Bone marrow (tissue), 2 donors: ENCODE results near the gene GFOD2.

Source experiments
- DNase-seq, 2 donors: peaks; one replicate each; lab custom pipeline; 2025; lab: John Stamatoyannopoulos, UW

Gene GFOD2

DNA sequence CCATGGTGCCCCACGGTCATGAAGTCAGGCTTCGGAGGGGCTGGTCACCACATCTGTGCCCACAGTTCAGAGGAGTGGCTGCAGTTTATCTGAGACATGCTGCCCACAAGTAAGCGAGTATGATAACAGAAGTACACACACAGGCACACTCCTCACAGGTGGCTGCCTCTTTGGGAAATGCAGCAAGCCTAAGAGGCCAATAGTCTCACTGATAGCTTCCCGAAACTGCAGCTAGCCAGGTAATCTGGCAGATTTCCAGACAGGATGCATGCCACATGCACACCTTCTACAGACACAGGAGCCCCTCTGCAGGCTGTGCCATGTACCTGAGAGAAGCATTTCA is 12.6 kb upstream of the GFOD2 start:
- DNase-seq, result no peak

DNA sequence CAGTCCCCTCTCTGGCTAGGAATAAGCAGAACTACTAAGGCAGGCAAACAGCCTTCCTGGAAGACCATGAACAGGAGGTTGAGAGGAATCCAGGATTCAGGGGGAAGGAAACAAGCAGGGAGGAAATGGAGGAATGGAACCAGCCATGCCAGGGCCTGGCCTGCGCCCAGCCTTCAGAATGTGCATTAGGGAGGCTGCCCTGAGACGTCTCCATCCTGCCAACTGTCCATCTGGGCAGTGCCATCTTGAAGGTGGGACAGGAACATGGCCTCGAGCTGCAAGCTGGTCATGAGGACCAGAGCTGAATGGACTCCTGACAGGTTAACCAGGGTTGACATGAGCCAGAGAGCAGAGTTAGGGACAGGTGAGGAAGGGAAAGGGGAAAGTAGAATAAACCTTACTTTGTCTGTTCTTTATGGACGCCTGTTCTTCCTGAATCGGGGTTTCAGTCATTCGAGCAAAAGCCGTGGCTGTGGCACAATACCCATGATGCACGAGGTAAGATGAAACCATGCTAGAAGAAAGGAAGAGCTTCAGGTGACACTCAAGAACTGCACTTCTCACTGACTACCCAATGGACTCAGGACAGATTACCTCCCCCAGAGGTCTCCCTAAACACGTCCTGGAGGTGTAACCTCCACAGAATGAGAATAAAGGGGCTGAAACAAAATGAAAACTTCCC is 12.1 kb upstream of the GFOD2 start:
- DNase-seq, result no peak

DNA sequence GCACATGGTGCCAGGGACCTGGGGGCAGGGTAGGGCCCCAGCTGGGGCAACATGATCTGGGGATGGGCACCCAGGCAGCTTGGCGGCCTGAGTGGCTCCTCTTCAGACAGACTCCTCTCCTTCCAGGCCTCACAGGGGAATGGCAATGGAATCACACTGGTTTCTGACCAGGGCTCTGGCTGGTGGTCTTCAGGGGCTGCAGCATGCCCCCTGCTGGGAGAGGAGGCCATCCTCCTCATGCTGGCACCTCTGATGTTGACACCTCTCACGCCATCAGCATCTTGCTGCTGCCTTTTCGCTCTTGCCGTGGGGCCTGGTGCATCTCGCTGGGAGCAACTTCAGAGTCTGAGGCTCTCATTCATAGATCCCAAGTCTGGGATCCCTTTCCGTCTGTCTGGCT is 11.2 kb upstream of the GFOD2 start:
- DNase-seq, result no peak

DNA sequence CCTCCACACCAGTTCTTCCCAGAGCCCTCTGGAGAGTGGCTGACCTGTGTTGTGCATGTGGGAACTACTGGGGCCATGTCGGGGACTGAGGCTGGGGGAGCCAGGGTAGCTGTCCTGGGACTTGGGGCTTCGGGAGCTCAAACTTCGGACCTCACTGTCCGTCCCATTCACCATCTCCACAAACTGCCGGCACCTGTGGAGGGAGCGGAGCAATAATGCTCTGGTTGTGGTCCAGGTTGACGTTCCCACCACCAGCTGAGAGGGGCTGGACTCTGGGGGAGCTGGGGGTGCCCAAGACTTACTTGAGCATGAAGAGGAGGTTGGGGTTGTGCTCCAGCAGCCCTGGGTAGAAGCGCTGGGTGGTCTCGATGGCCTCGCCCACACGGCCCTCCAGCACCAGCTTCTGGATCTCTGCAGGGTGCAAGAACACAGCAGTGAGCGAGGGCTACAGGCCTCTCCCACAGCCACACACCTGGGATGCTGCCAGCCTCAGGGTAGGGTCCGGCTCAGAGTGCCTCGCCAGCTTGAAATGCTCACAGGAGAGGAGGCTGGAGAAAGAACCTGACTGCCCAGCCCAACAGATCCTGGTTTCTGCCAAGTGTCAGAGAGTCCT is 10.6 kb upstream of the GFOD2 start:
- DNase-seq, result no peak

DNA sequence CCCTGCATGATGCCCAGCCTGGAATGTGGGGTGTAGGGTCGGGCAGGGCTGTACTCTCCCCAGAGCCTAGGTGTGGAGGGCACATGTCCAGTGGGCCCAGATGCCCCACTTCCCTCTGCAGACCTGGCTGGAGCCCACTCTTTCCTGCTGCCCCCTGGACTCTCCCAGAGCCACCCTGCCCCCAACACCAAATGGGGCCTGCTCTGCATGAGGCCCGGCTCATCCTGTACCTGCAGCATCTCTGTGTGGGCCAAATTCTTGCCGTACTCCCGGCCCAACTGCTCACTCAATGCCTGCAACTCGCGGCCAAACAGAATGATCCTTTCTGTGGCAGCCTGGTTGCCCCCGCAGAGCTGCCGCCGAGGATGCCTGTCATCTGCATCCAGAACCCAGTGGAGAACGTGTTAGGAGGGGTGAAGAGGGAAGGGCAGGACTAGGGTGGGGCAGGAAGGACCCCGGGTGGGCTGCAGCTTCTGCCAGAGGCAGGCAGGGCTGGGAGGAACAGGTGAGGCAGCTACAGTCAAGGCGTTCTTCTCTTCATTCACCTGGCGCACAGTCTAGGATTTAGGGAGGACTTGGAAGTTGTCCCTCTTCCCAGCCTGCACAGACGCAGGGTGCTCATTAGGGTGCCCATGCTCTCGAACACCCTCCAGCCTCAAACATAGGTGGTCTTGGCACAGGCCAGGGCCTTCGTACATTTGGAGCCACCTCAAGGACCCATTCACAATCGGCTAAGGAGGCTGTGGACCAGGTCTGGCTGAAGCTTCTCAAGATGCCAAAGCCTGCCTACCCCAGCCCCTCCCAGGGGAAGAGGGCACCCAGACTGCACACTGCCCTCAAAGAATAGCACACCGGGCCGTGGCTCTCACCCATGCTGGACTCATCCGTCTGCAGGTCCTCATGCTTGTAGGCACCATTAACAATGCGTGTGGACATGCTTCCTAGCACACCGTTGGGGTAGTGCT is 8.7 kb upstream of the GFOD2 start:
- DNase-seq, result no peak

DNA sequence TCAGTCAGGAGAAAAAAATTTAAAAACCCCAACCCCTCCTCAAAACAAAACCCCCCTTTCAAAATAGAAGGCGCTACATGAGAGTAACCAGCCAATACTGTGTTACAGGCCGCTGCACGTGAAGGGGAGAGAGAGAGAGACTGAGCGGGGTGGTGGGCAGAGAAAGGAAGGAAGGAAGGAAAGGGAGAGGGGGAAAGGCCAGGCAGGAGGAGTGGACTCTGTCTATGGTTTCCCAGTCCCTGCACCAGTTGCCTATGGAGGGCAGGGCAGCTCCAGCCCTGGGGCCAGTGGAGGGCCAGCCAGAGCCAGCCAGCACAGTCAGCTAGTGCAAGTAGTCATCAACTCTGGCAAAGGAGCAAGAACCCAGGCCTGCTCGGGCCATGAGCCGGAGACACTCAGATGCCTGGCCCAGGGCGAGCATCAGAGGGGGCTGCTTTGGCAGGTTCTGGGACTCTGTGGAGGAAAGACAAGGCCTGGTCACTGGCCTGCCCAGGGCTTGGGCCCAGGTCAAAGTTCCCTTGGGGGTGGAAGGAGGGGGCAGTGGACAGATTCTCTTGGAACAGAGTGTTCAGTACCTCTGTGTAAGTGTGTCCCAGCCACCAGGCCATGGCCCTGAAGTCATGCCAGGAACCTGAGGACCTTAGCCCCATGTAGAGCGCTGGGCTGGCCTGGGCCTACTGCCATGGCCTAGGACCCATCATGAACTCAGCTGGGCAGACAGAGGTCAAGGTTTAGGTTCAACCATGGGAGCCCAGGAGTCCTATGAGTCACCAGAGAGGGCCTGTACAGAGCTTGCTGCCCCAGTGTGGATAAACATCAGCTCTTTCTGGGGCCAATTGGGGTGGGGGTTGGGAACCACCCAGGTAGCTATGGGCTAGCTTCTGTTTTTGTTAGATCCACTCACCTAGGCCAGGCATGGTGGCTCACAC is 7.3 kb upstream of the GFOD2 start:
- no peak for DNase-seq

DNA sequence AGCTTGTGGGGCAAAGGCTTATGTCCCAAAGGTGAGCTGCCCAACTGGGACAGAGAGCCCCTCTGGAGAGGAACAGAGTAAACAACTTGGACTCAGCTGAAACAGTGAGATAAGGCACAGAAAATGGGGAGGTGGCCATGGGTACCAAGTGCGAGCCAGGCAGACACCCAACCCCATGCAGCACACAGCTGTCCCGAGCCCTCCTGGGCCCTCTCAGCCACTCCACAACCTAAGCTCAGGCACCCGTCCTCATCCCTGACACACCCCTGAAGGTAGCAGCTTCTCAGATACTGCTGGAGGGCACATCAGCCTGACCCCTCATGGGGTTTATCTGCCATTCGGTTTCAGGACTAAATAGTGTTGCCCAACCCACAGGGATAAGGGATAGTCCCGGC is 4.8 kb upstream of the GFOD2 start:
- no peak for DNase-seq

DNA sequence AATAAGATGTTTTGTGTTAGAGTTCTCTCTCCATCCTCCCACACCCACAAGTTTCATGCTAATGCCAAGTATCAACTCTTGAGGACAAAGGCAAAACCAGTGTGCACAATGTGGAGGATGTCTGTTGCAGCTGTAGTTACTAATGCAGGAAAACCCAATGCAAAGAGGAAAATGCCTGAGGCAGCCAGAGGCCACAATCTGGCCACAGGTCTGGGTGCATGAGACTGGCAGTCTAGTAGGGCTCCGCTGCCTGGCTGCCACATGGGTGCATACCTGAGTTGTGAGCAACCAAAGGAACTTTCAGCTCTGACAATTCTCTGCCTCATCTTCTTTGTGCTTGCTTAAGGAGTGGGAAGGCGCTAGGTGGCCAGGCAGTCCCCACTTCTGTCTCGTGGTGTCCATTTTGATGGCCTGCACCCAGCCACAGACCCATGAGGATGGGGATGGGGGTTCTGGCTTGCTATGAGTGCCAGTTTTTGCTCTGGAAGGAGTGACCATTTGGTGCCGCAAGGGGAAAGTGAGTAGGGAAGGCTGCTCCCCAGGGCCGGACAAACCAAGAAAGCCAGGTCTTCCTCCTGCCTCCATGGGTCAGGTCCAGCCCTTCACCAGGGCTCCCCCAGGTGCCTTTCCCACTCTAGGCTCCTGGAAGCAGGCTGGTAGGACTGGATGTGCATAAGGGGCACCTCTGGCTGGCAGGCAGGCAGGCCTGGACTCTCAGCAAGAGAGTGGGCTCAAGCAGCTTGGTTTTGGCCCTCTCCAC is 4.2 kb upstream of the GFOD2 start:
- no peak for DNase-seq

DNA sequence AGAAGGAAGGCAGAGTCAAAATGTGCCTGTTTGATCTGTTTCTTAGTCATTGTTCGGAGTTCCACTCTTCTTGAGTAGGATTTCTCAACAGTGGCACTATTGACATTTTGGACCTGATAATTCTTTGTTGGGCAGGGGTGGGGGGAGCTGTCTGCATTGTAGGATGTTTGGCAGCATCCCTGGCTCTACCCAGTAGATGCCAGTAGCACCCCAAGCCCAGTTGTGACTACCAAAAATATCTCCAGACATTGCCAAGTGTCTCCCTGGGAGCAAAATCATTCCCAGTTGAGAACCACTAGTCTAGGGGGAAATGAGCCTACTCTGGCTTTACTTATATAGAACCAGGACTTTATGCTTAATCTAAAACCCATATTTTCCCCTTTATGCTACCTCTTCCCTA is 1.1 kb upstream of the GFOD2 start:
- no peak for DNase-seq

DNA sequence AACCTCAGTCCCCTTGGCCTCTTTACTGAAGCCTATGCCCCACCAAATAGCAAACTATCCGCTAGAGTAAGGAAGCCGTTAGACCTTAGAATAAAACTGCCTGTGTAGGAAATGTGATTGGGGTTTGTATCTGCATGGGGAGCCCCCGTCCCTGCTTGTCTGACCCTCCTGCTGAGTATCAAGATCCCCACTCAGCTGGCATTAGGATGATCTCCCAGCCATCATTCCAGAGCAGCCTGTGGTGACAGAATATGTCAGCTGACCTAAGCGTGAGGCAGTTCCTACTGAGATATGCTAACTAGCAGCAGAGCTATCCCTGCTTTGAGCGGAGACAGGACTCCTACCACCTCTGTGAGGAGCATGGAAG is 645 bp upstream of the GFOD2 start:
- DNase-seq, result peak in 1 of 2 donors; percentile 36

DNA sequence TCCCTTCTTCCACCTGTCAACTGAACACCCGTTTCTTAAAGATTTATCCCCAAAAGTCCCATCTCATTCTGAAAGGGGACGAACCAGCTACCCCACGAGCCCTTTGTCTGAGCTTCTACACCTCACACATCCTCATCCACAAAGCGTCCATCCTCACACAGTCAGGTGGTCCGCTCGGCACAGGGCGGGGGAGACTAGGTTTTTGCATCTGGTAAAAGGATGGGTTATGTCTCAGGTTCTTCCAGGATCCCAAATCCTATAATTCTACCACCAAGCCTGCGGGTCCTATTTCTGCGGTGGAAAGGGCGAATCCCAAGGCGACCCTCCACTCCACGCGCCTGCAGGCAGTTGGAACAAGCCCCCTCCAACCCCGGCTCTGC is 458 bp downstream of the GFOD2 start:
- DNase-seq, result no peak

DNA sequence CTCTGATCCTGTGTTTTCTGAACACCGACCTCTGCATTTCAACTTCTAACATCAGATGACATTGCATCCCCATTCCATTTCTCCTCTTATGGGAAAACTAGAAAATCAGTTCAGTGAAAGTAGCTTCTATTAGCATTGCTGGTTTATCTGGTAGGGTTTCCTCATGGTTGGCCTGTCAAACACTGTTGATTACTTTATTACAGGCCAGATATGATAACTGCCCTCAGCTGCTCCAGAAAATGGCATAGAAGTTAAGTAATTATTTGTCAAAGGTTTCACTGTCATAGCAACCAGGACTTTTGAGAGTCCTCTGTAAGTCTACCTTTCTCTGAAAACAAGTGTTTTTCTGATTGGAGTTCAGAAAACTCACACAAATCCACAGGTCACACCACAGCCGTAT is 3.0 kb downstream of the GFOD2 start:
- no peak for DNase-seq

DNA sequence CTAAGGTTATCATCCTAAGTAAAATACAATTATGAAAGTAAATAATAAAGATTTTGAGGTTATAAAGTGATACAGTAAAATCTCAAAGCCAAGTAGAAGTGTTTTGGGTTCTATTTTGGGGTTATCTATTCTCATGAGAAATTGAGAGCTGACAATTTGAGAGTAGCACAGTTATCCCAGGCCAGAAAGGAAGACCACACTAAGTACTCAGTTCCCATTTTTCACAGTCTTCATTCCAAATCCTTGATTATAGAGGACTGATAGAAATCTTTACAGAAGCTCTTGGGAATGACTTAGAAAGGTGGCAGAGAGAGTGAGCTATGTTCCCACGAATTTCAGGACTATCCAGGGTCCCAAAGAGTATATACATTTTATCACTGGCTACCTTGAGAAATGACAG is 4.6 kb downstream of the GFOD2 start:
- DNase-seq, result no peak

DNA sequence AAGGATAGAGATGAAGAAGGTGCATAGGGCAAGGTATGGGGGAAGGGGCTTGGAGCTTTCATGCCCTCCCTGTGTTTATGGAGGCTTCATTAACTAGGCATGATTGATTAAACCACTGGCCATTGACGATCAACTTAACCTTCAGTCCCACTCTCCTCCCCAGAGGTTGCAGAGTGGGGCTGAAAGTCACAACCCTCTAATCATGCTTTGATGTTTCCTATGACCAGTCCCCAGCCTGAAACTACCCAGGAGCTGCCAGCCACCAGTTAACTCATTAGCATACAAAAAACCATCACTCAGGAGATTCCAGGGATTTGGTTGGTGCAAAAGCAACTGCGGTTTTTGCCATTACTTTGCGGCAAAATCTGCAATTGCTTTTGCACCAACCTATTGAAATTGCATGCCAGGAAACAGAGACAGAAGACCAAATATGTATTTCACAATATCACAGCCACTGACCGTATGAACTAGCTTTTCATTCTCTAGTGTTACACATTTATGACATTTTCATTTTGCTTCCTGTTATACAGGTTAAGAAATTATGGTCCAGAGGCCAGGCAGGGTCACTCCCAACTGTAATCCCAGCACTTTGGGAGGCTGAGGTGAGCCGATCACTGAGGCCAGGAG is 5.4 kb downstream of the GFOD2 start:
- DNase-seq, result no peak

DNA sequence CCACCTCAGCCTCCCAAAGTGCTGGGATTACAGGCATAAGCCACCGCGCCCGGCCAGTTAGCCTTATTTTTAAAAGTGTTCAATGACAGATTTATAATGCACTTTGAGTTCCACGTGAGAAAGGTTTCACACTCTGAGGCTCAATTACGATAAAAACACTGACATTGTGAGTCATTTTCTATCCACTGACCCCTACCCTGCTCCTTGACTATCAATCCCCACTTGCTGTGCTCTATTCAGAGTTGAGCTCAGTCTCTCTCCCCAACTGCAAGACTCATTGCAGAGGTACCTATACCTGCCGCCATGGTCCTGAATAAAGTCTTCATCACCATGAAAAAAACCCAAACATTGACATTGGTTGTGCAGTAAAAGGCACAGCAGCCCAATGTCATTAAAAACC is 8.5 kb downstream of the GFOD2 start:
- no peak for DNase-seq

DNA sequence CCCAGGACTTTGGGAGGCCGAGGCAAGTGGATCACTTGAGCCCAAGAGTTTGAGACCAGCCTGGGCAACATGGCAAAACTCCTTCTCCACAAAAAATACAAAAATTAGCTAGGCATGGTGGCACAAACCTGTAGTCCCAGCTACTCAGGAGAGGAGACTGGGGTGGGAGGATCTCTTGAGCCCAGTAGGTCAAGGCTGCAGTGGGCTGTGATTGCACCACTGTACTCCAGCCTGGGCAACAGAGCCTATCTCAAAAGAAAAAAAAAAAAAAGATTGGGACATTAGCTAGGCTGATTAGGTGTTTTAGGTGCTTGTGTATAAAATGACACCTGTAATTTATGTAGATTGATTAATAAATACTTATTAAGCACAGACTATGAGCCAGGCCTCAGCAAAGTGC is 10.1 kb downstream of the GFOD2 start:
- DNase-seq, result no peak

DNA sequence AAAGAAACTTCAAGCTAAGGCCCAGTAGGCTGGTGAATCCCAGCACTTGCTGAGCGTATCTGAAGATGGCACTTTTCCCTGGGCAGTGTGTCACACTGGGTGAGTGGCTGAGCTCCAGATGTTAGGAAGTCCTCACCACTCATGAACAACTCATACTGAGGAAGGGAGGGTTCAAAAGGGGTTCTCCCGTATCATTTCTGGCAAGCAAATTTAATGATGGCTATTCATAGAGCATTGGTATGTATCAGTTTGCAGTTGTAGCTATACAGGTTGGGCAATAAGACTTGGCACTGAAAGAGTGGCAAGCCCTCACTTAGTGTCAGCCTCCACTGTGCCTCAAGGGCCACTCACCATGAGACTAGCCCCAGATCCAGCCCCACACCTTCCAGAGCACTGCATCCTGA is 10.7 kb downstream of the GFOD2 start:
- no peak for DNase-seq

DNA sequence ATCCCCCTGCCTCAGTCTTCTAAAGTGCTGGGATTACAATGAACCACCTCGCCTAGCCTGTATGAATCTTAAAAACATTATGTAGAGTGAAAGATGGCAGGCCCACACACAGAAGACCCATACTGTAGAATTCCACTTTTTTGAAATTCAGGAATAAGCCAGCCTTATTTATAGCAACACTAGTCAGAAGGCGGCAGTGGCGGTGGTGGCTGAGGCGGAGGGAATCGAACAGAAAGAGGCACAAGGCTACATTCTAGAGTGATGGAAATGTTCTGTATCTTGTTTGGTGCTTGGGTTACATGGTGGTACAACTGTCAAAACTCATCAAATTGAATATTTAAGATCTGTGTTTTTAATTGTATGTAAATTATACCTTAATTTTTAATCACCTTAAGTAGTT is 11.3 kb downstream of the GFOD2 start:
- DNase-seq, result no peak

DNA sequence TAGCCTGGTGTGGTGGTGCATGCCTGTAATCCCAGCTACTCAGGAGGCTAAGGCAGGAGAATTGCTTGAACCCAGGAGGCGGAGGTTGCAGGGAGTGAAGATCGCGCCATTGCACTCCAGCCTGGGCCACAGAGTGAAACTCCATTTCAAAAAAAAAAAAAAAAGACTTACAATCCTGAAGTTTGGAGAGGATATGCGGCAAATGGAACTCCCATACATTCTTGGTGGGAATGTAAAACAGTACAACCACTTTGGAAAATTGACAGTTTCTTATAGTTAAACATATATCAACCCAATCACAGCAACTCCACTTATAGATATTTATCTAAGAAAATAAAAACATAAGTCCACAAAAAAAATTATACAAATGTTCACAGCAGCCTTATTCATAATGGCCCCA is 11.9 kb downstream of the GFOD2 start:
- DNase-seq, result no peak

DNA sequence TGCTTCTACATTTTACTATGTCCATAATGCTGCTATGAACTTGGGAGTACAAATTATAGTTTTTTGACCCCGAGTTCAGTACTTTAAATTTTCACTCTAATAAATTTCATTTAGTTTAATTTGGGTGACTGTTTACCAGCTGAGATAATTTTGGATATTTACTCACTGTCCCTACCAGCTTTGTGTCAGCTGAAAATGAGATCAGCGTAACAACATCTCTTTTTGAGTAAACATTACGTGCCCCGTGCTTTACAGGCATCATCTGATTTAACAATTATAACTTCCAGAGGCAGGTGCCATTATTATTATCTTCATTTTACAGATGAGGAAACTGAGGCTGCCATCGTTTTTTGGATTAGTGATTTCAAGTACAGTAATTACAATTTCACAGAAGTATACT is 15.0 kb downstream of the GFOD2 start:
- DNase-seq, result no peak

DNA sequence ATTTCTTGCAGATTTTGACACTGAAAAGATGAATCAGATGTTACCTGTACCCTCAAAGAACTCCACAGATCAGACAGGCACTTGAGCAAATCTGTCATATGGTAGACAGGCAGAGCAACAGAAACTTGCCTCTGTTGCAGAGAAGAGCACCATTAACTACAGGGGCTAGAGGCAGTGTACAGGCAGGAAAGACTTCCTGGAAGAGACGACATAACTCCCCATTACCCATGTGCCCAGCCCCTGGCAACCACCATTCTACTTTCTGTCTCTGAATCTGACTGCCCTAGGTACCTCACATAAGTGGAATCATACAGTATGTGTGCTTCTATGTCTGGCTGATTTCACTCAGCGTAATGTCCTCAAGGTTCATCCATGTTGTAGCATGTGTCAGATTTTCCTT is 15.5 kb downstream of the GFOD2 start:
- DNase-seq, result no peak
